Measurements from ENCODE around the gene IBTK.

- TF ChIP-seq CTCF (IDR thresholded peaks at IDR 0.05) (no peak), POLR2A (IDR thresholded peaks at IDR 0.05) (no peak)
These were observed 31.0 kb downstream of the IBTK start for GRCh38 chr6:82216549-82216948.
